Stimulated activated CD4-positive, alpha-beta T cell treated with anti-CD3 and anti-CD28 coated beads, Interleukin-12 subunit alpha, Interleukin-12 subunit beta, amount 100 ng/mL, for 4 hours (primary cell): ENCODE measurements around the gene BTBD9.

Experiments used
- DNase-seq: peaks from one replicate; pipeline ENCODE4 v3.0.0-alpha.2; 2020

BTBD9 gene

GRCh38 chr6:38220069-38220723 is 419.5 kb downstream of the BTBD9 start:
- no peak for DNase-seq

DNA sequence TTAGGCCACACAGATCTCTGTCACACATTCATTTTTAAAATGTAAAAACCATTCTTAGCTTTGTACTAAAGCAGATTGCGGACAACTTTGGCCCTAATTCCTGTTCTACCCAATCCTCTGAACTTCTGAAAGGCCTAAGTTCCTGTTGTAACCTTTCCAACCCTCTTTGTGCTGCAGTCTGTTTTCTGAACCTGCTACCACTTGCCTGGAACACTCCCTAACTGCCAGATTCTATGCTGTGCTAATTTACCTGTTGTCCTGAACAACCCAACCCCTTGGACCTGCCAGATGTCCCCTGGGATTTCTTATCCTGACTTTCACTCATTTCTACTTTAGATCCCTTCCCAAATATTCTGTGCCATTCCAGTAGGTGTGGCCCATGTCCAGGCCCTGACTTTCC is 421.5 kb downstream of the BTBD9 start:
- no peak for DNase-seq

- DNase-seq = no peak
These were observed 423.3 kb downstream of the BTBD9 start for GRCh38 chr6:38216451-38216850.

DNA sequence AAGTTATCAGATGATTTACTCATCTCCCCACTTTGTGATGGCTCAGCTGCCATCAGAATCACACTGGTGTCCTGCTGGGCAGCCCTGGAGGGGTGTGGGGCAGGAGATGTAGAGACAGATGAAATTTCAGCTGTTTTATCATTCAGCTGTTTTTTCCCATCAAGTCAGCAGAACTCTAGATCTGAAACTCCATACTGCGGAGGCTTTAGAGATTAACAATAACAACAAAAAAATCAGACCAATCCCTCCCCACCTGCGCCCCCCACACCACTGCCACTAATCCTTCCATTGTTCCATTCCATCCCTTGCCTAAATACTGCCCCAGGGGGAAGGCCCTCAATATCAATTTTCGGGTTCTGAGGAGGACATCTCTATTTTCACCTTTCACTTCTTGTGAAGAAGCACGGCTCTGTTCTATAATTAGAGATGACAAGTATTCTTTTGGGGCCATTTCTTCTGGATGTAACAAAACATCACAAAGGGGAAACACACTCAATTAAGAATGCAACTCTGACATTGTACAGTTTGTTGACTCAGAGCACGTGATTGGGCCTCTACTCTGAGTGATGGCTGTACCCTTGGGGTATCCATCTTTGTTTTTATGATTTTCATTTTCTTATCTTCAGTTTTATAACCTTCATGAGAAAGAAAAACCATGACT is 423.9 kb downstream of the BTBD9 start:
- DNase-seq = no peak

GRCh38 chr6:38215225-38215624 is 424.5 kb downstream of the BTBD9 start:
- no peak for DNase-seq

- no peak for DNase-seq
These were observed 425.6 kb downstream of the BTBD9 start for GRCh38 chr6:38214159-38214558.

DNA sequence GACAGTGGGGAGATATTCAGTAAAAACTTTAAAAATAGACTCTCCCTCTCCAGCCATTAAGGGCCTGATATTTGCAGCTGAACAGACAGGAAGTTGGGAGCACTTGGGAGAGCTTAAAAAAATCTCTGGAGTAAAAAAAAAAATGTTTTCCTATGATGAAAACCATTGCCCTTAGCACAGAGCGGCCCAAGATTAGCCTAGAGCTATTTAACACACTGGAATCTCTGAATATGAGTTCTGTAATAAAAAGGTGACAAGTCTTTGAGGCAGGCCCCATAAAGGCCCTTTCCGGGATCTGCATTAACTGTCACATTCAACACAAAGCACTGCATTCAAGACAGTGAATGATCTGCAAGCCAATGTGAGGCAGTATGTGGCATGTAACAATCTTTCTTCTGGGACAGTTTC is 426.5 kb downstream of the BTBD9 start:
- DNase-seq = no peak

DNA sequence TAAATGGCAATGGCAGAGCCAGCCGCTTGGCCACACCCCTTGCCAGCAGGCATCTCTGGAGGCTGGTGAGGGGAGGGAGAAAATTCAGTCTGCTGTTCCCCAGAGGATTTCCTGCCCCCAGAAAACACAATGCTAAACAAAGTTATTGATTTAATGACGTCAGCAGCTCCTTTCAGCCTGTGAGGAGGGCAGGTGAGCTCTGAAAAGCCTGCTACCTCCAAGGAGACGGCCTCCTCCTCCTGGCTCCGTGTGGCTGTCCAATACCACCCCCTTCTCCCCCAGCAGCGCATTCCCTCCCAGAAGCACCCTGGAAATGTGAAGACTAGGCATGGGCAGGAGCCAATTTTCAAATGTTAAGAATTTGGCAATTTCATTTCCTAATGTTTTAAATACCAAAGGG is 427.1 kb downstream of the BTBD9 start:
- no peak for DNase-seq

GRCh38 chr6:38212116-38212515 is 427.6 kb downstream of the BTBD9 start:
- no peak for DNase-seq

DNA sequence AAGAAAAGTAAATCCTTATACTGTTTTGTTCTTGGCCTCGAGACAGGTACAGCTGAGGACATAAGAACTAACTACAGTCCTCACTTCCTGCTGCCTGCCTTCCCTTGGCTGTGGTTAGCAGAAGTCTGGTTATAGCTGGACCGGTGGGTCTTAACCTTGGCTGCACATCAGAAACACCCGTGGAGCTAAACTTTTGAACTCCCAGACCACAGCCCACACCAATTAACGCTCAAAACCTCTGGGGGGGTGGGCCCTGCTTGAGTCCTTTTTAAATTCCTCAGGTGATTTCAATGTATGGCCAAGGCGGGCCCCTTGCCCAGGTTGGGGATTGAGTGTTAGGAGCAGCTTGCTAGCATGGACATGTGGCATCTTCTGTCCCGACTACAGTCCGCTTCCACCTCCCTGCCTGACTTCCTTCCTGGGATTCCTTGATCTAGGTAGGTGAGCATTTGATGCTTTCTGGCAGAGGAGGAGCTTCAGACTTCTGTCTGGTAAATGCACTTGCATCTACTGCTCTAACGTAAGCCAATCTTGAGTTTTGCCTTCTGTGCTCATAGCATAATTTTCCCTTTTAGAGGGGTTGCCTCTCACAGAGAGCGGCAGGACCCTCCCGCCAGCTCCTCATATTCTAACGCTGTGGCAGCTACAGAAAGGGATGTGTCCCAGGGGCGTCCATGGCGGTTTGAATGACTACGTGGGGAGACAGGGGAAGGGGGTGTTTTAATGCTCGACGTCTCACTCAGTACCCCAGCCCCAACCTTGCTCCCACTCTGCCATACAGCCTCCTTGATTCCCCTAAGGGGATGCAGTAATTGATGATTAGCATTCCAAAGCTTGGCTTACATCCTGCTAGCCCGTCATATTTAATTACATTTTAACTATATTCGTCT is 430.1 kb downstream of the BTBD9 start:
- no peak for DNase-seq

GRCh38 chr6:38208028-38208427 is 431.7 kb downstream of the BTBD9 start:
- no peak for DNase-seq

DNA sequence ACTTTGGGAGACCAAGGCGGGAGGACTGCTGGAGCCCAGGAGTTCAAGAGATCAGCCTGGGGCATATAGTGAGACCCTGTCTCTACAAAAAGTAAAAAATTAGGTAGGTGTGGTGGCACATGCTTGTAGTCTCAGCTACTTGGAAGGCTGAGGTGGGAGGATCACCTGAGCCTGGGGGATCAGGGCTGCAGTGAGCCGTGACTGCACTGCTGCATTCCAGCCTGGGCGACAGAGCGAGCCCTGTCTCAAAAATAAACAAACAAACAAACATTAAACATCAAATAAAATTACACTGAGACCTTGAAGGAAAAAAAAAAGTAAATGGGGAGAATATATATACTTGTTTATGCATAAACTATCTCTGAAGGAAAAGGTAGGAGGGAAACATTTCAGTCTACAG is 432.4 kb downstream of the BTBD9 start:
- DNase-seq = no peak

- DNase-seq = no peak
These were observed 441.5 kb downstream of the BTBD9 start for GRCh38 chr6:38198219-38198618.

DNA sequence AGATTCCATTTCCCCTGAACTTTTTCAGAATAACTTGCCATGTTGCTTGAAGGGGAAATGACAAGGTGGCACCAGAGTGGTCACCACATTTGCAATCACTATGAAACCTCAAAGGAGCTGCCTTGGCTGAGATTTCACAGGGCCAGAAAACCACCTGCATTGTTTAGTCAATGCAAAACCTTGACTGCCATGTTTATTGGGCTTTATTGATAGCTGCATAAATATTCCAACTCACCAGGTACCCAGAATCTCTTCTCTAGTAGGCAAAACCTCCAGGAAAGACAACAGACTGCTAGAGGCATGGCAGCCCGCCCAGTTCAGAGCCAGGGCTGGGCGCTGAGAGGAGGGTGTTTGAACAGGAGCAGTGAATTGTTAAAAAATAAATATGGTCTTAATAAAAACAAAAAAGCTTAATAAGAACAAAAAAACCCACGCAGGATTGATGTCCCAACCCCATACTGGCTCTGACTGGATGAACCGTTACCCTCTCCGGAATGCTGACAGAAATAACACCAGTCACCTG is 444.6 kb downstream of the BTBD9 start:
- no peak for DNase-seq

DNA sequence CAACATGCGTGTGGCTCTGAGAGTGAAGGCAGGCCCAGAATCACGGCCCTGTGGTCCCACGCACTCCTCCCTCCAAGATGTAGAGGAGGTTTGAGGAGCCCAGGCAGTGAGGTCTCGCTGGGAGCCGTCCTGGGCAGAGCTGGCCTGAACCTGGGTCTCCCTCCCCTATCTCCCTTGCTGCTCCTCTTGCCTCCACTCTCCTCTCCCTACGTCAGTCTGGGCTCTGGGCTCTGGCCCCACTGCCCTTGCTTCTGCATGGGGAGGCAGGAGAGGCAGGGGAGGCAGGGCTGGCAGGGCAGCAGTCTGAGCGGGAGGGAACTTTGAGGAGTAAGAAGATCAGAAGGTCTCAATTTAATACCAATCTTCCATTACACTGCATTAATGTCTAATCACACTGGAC is 445.1 kb downstream of the BTBD9 start:
- DNase-seq = no peak

DNA sequence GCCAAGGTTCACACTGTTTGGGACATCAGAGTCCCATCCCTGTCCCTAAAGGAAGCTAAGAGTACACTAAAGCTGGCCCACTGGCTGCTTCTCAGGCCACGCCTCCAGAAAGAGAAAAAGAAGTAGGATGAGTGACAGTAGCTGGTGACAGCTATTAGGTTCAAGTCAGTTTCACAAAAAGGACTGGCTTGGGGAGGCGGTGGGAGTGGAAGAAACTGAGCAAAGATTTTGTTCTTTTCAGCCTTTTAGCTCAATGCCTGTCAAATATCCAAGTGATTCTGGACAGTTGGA is 445.5 kb downstream of the BTBD9 start:
- no peak for DNase-seq

- no peak for DNase-seq
These were observed 446.0 kb downstream of the BTBD9 start for GRCh38 chr6:38193481-38194281.

- no peak for DNase-seq
These were observed 446.7 kb downstream of the BTBD9 start for GRCh38 chr6:38193051-38193450.

DNA sequence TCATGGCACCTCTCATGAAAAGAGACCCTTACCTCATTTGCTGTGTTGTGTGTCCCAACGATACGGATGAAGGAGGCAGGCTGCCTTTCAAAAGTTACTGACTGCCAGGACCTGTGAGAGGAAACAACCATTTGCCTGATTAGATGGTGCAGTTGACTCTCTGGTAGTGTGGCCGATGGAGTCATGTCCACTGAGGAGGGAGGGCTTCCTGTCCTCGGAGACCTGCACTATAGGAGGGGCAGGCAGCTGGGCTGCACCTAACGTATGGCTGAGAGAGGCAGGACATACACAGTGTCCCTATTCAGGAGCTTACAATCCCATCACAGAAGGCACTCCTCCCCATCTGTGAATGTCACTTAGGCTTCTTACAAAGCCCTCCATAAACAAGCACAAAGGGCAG is 447.2 kb downstream of the BTBD9 start:
- no peak for DNase-seq

- DNase-seq = no peak
These were observed 447.7 kb downstream of the BTBD9 start for GRCh38 chr6:38192011-38192410.

DNA sequence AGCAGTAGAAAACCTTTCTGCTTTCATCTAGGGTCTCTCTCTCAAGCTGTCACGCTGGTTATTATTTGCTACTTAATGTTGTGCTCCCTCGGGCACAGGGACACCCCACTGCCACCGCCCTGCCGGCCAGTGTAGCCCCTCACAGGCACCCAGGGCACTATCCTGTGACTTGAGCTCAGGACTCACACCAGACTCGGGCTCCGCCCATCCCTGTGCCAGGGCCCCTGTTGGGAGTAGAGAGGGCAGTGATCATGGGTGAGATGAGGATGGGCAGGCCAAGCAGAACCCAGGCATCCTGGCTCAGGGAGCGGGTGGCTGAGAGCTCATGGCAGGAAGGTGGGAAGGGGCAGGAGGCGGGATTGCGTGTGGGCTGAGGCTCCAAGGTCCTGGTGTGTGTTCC is 448.3 kb downstream of the BTBD9 start:
- DNase-seq = no peak

- no peak for DNase-seq
These were observed 450.9 kb downstream of the BTBD9 start for GRCh38 chr6:38188677-38189335.
